Fibroblast of pulmonary artery (primary cell): ENCODE data around the gene PIPOX.

Experiments
- DNase-seq: peaks from one replicate; pipeline ENCODE4 v3.0.0-alpha.2; 2010; ENCODE audit warnings: low read depth
- H3K4me3 ChIP-seq: replicated peaks from 2 replicates; pipeline ENCODE4 v1.5.1; 2011; ENCODE audit warnings: low read depth, mild to moderate bottlenecking, control low read depth, low read length, moderate library complexity
- TF ChIP-seq, protein P1 (sequence below): IDR thresholded peaks from 2 replicates; pipeline ENCODE4 v1.5.1; 2011; ENCODE audit warnings: mild to moderate bottlenecking, control low read depth, low read length, inconsistent platforms; ENCODE audit errors: missing control alignments

Gene PIPOX

GRCh38 chr17:29008591-29008990 is 34.4 kb upstream of the PIPOX start:
- H3K4me3 ChIP-seq, result no peak overlapping the region
- DNase-seq, result no peak
- TF ChIP-seq, protein P1, sequence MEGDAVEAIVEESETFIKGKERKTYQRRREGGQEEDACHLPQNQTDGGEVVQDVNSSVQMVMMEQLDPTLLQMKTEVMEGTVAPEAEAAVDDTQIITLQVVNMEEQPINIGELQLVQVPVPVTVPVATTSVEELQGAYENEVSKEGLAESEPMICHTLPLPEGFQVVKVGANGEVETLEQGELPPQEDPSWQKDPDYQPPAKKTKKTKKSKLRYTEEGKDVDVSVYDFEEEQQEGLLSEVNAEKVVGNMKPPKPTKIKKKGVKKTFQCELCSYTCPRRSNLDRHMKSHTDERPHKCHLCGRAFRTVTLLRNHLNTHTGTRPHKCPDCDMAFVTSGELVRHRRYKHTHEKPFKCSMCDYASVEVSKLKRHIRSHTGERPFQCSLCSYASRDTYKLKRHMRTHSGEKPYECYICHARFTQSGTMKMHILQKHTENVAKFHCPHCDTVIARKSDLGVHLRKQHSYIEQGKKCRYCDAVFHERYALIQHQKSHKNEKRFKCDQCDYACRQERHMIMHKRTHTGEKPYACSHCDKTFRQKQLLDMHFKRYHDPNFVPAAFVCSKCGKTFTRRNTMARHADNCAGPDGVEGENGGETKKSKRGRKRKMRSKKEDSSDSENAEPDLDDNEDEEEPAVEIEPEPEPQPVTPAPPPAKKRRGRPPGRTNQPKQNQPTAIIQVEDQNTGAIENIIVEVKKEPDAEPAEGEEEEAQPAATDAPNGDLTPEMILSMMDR, result no peak

GRCh38 chr17:29010129-29010528 is 32.8 kb upstream of the PIPOX start:
- DNase-seq, result no peak
- H3K4me3 ChIP-seq, result no peak overlapping the region
- TF ChIP-seq, protein P1, result no peak

DNA sequence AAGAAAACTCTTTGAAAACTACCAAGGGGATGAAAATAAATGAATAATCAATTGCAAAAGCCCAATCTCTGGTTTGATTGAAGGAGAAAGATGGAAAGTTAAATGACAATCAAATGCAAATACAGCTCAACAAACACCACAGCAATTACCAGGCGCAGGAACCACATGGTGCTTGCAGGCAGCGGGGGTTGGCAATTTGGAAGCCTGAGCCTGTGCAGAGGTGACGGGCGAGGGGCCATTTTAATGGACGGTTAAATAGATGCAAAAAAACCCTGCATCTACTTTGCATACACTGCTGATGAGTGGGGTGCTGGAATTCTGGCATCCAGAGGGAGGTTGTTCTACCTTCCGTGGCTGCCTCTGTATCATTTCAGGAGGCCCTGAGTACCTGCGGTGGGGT is 32.4 kb upstream of the PIPOX start:
- H3K4me3 ChIP-seq, result no peak overlapping the region
- TF ChIP-seq, protein P1, result no peak
- DNase-seq, result no peak

GRCh38 chr17:29012535-29012934 is 30.4 kb upstream of the PIPOX start:
- peak; percentile 8 for DNase-seq
- no peak overlapping the region for H3K4me3 ChIP-seq
- TF ChIP-seq, protein P1, result no peak

GRCh38 chr17:29014716-29015115 is 28.2 kb upstream of the PIPOX start:
- DNase-seq, result no peak
- TF ChIP-seq, protein P1, result no peak
- H3K4me3 ChIP-seq, result no peak overlapping the region

GRCh38 chr17:29016345-29017210 is 26.4 kb upstream of the PIPOX start:
- H3K4me3 ChIP-seq, result no peak overlapping the region
- TF ChIP-seq, protein P1, result no peak
- DNase-seq, result no peak

DNA sequence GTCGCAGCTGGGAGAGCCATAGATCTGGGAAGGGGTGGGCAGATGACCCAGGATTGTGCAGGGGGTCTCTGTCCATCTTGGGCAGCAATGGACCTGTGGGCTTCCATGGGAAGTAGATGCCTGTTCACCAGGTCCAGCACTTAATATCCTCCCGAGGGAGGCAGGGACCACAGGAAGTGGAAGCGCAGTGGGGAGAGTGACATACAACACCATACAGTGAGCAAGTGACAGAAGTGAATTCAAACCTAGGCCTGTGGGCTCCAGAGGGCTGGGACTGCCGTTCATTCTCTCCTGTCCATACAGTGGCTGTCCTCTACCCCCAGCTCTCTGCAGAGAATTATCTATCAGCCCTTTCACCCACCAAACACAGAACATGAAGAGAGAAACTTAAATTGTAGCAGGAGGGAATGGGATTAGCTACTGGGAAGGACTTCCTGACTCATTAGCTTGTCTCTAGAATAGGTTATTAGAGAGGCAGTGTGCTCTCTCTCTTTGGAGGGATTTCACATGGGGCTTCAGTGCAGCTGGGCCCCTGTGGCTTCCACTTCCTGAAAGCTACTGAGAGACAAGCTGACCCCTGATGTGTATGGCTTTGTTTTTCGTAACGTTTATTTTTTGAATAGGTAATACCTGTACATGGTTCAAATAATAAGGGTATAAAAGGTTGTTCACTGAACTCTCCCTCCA is 24.0 kb upstream of the PIPOX start:
- no peak overlapping the region for H3K4me3 ChIP-seq
- DNase-seq, result no peak
- TF ChIP-seq, protein P1, result no peak
